Measurements from ENCODE around the gene TRNP1. TPM values are rescaled to one million over a fixed set of nuclear protein-coding genes. Genes with fewer than 3 reads are reported as not detected.

Gene TRNP1, protein sequence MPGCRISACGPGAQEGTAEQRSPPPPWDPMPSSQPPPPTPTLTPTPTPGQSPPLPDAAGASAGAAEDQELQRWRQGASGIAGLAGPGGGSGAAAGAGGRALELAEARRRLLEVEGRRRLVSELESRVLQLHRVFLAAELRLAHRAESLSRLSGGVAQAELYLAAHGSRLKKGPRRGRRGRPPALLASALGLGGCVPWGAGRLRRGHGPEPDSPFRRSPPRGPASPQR
- 10.2 and 10.8 TPM in 2 replicates for total RNA-seq

DNA sequence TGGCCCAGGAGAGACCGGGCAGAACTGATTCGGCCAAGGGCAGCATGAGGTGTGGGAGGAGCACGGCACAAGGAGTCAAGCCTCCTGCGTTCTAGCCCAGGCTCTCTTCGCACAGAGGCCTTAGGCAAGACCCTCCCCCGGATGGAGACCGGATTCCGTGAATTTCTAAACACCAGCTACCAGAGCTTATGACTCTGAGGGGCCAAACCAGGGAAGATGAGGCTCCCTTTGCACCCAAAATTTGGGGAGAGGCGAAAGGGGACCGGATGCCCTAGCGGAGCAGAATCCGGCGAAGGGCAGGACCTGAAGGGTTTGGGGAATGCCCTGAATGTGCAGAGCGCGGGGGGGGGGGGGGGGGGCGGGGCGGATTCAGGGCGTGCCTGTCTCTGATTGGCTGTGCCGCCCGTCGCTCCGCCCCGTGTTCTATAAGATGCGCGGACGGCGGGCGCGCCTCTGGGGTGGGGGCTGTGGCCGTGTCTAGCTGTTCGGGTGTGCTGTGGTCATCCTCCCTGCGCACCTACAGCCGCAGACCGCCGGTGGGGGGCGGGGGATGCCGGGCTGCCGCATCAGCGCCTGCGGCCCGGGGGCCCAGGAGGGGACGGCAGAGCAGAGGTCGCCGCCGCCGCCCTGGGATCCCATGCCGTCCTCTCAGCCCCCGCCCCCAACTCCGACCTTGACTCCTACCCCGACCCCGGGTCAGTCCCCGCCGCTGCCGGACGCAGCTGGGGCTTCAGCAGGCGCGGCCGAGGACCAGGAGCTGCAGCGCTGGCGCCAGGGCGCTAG is at the start of gene TRNP1:
TRNP1 (plus strand) TSS at position 456 of the 783 bp plus-strand sequence; CDS start at position 551, 95 bp downstream.

DNA sequence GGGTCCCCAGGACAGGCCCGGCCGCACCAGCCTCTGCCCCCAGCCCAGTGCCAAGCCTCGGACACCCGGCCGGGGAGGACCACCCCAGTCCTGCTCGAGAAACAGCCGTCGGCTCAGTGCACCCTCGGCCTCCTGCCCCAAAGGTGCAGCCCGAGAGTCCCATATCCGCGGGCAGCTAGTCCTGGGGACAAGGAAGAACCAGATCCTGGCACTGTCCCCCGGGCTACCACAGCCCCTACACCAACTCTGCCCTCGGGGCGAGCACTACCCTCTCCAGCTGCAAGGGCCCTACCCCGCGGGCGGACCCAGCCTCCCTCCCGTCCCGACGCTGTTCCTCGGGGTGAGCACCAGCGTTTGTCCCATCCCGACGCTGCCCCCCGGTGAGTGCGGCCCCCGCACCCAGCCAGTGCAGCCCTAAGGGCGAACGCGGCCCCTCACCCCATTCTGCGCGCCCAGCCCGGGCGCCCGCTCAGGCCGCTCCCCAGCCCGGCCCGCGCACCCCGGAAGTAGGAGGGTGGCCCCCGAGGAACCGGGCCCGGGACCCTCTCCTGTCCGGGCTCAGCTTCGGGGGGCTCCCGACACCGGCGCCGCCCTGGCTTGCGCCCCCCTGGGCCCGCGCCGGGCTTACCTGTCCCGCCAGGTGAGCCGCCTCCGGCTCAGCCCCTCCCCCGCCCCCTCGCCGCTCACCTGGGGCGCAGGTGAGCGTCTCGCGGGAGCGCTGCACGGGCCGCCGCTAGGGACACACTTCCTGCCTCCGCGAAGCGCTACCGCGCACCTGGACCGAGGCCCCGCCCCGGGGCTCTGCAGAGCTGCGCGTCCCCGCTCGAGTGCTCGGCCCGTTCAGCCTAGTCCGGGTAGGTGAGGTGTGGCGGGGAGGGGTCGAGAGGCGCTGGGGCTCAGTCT is 33.5 kb upstream of the TRNP1 start, which contains the start of gene KDF1:
KDF1 (minus strand) TSS at position 747 of the 903 bp plus-strand sequence. CDS start 8,088 bp downstream, outside the sequence.

Other genes starting within 250 kb of the TRNP1 start
- 6.6 and 7.4 TPM in 2 replicates for gene PIGV, start 205.7 kb upstream of the TRNP1 start, total RNA-seq
- gene ZDHHC18, start 167.0 kb upstream of the TRNP1 start, total RNA-seq, result 9.4 and 18.3 TPM in 2 replicates
- gene SFN, start 130.5 kb upstream of the TRNP1 start, total RNA-seq, result not detected in 2 replicates
- 10.4 and 11.2 TPM in 2 replicates for gene GPN2, start 103.4 kb upstream of the TRNP1 start, total RNA-seq
- 7.5 and 7.8 TPM in 2 replicates for gene GPATCH3, start 93.2 kb upstream of the TRNP1 start, total RNA-seq
- gene NR0B2, start 79.7 kb upstream of the TRNP1 start, total RNA-seq, result not detected in 2 replicates
- gene NUDC, start 71.9 kb upstream of the TRNP1 start, total RNA-seq, result 58.0 and 60.5 TPM in 2 replicates
- gene KDF1, start 33.2 kb upstream of the TRNP1 start, total RNA-seq, result not detected in 2 replicates
- 0.27 and 0.79 TPM in 2 replicates for gene TENT5B, start 19.2 kb downstream of the TRNP1 start, total RNA-seq
- 13.3 and 15.7 TPM in 2 replicates for gene SLC9A1, start 161.4 kb downstream of the TRNP1 start, total RNA-seq
- gene WDTC1, start 240.9 kb downstream of the TRNP1 start, total RNA-seq, result 18.1 and 22.7 TPM in 2 replicates

Measured in thoracic aorta endothelial cell (primary cell).